Neural progenitor cell (in vitro differentiated cells): ENCODE measurements around the gene APOB. TPM values are rescaled to one million over a fixed set of nuclear protein-coding genes. Genes with fewer than 3 reads are reported as not detected.

Experiments used
- DNase-seq: peaks from one replicate; pipeline ENCODE4 v3.0.0-alpha.2; 2016; ENCODE audit warnings: low spot score
- H2AFZ ChIP-seq: fragments of 200-600 bp; sonication (generic); replicated peaks from 2 replicates; pipeline ENCODE4 v1.6.1; 2016; ENCODE audit warnings: antibody characterized with exemption
- H3F3A ChIP-seq: fragments of 200-600 bp; sonication (generic); 2 replicates; pipeline ENCODE4 v1.6.1; 2016; ENCODE audit warnings: antibody characterized with exemption, low read depth
- H3K27ac ChIP-seq: fragments of 200-600 bp; sonication (generic); 2 replicates; pipeline ENCODE4 v1.5.1; 2016; ENCODE audit warnings: mild to moderate bottlenecking
- H3K27me3 ChIP-seq: fragments of 200-600 bp; sonication (generic); 2 replicates; pipeline ENCODE4 v1.6.1; 2016; ENCODE audit warnings: mild to moderate bottlenecking, moderate library complexity
- H3K36me3 ChIP-seq: fragments of 200-600 bp; sonication (generic); 2 replicates; pipeline ENCODE4 v1.5.1; 2016
- H3K4me1 ChIP-seq: fragments of 200-600 bp; sonication (generic); 2 replicates; pipeline ENCODE4 v1.6.1; 2016; ENCODE audit warnings: mixed run types
- H3K4me2 ChIP-seq: fragments of 200-600 bp; sonication (generic); 2 replicates; pipeline ENCODE4 v1.6.1; 2016
- H3K4me3 ChIP-seq: fragments of 200-600 bp; sonication (generic); 2 replicates; pipeline ENCODE4 v1.5.1; 2016
- H3K79me2 ChIP-seq: fragments of 200-600 bp; sonication (generic); 2 replicates; pipeline ENCODE4 v1.6.1; 2016; ENCODE audit warnings: low read depth
- H3K9ac ChIP-seq: fragments of 200-600 bp; sonication (generic); 2 replicates; pipeline ENCODE4 v1.6.1; 2016
- H3K9me3 ChIP-seq: fragments of 200-600 bp; sonication (generic); 2 replicates; pipeline ENCODE4 v1.5.1; 2016; ENCODE audit warnings: low read depth
- H4K20me1 ChIP-seq: fragments of 200-600 bp; sonication (generic); 2 replicates; pipeline ENCODE4 v1.6.1; 2016; ENCODE audit warnings: low read depth
- H3K27ac Mint-ChIP-seq: 3 replicates; pipeline ENCODE4 v1.8.0; 2021; ENCODE audit warnings: mixed read lengths
- H3K27me3 Mint-ChIP-seq: 2 replicates; pipeline ENCODE4 v1.8.0; 2022; ENCODE audit warnings: low read depth, mild to moderate bottlenecking, inconsistent platforms, moderate library complexity, mixed read lengths; ENCODE audit not compliant: insufficient read depth
- H3K36me3 Mint-ChIP-seq: 3 replicates; pipeline ENCODE4 v1.8.0; 2021; ENCODE audit warnings: mixed read lengths
- H3K4me1 Mint-ChIP-seq: 3 replicates; pipeline ENCODE4 v1.8.0; 2021; ENCODE audit warnings: mixed read lengths
- H3K4me3 Mint-ChIP-seq: 3 replicates; pipeline ENCODE4 v1.8.0; 2021; ENCODE audit warnings: mild to moderate bottlenecking, moderate library complexity, mixed read lengths
- H3K9me3 Mint-ChIP-seq: 3 replicates; pipeline ENCODE4 v1.8.0; 2020; ENCODE audit warnings: mixed read lengths
- CTCF ChIP-seq: fragments of 200-600 bp; sonication (generic); IDR thresholded peaks from 2 replicates; pipeline ENCODE4 v1.5.1; 2017; ENCODE audit warnings: antibody characterized with exemption, mild to moderate bottlenecking
- EZH2 ChIP-seq: fragments of 200-600 bp; sonication (generic); IDR thresholded peaks from 2 replicates; pipeline ENCODE4 v1.6.1; 2017; ENCODE audit warnings: antibody characterized with exemption, mild to moderate bottlenecking, moderate library complexity
- EZH2phosphoT487 ChIP-seq: fragments of 200-600 bp; sonication (generic); IDR thresholded peaks from 2 replicates; pipeline ENCODE4 v1.6.1; 2017; ENCODE audit warnings: antibody characterized with exemption
- total RNA-seq: library from RNA; depleted of rRNA; stranded (reverse); fragments of >200 nt; gene quantifications from 2 replicates; pipeline ENCODE4 v1.2.3, GENCODE V29; 2015; ENCODE audit warnings: low replicate concordance

Gene APOB
- total RNA-seq, 1 donor from 2014 or later: 0.47 TPM

DNA sequence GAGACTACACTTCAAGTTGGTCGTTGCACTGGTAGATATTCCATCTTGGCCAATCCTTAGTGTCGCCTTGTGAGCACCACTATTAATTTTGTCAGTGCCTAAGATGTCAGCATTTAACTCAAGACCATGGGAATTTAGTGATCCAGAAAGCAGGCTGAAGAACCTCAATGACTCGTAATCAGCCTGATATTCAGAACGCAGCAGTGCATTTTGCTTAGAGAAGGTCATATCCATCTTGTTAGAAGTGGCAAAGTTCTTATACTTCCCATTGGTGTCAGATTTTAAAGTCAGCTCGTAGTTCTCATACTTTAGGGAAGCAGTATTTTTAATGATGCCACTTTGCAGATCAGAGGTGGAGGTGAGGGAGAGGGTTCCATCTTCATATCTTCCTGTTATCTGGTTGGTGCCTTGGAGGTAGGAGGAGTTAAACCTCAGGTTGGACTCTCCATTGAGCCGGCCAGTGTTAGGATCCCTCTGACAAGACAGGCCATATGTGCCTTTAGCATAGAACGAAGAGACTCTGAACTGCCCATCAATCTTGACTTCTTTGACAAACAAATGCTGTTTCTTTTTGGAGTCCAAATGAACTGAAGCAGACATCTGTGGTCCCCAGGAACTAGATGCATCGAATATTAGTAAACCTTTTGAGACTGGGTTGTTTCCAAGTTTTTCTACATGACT lies 31.9 kb downstream of the APOB start:
- no peak overlapping the region for H3K4me2 ChIP-seq
- no peaks in the 10 kb centered on the region for H3K79me2 ChIP-seq
- H3K4me1 Mint-ChIP-seq: no peaks in the 10 kb centered on the region

DNA sequence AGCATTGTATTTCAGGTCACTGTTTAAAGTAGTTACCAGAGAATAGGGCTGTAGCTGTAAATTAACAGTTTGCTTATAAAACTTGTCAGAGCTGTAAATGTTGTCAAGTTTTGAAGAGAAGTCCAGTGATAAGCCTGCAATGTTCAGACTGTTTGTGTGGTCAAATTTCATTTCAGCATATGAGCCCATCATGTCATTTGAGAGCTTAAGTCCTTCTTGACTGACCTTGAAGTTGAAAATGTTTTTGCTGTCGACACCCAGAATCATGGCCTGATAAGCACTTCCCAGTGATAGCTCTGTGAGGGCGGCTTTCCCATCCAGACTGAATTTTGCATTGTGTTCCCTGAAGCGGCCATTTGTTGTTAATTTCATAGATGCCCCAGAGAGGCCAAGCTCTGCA lies 32.4 kb downstream of the APOB start:
- Mint-ChIP-seq H3K36me3 (no peaks in the 10 kb centered on the region), H3K27ac (no peak overlapping the region), H3K4me1 (peaks cover 2% of the 10 kb centered on the region), H3K9me3 (peaks cover 2% of the 10 kb centered on the region), H3K4me3 (no peak overlapping the region), H3K27me3 (peaks cover 4% of the 10 kb centered on the region)
- Histone ChIP-seq H3K4me2 (no peak overlapping the region), H3K27me3 (no peaks in the 10 kb centered on the region), H3K36me3 (no peaks in the 10 kb centered on the region), H3K79me2 (no peaks in the 10 kb centered on the region), H2AFZ (no peak overlapping the region), H3K9ac (no peak overlapping the region), H3K4me1 (no peaks in the 10 kb centered on the region), H4K20me1 (no peaks in the 10 kb centered on the region), H3K27ac (no peak overlapping the region), H3K4me3 (no peak overlapping the region), H3K9me3 (no peaks in the 10 kb centered on the region), H3F3A (no peaks in the 10 kb centered on the region)
- DNase-seq: no peak
- no peak for TF ChIP-seq EZH2phosphoT487
- TF ChIP-seq EZH2: no peak
- TF ChIP-seq CTCF: no peak

More for the DNA sequence above, 31.9 kb downstream of the APOB start:
- H3K27ac Mint-ChIP-seq: no peak overlapping the region
- H3K27me3 ChIP-seq: no peaks in the 10 kb centered on the region
- no peaks in the 10 kb centered on the region for H3K4me1 ChIP-seq
- no peak overlapping the region for H2AFZ ChIP-seq
- H3K9ac ChIP-seq: no peak overlapping the region
- H3K27me3 Mint-ChIP-seq: peaks cover 4% of the 10 kb centered on the region
- no peak overlapping the region for H3K4me3 Mint-ChIP-seq
- no peaks in the 10 kb centered on the region for H3K36me3 Mint-ChIP-seq
- TF ChIP-seq EZH2 (no peak), EZH2phosphoT487 (no peak), CTCF (no peak)
- H3K27ac ChIP-seq: no peak overlapping the region
- no peaks in the 10 kb centered on the region for H3K9me3 ChIP-seq
- no peaks in the 10 kb centered on the region for H3F3A ChIP-seq
- no peak overlapping the region for H3K4me3 ChIP-seq
- H4K20me1 ChIP-seq: no peaks in the 10 kb centered on the region
- DNase-seq: no peak
- H3K9me3 Mint-ChIP-seq: peaks cover 2% of the 10 kb centered on the region
- H3K36me3 ChIP-seq: no peaks in the 10 kb centered on the region

DNA sequence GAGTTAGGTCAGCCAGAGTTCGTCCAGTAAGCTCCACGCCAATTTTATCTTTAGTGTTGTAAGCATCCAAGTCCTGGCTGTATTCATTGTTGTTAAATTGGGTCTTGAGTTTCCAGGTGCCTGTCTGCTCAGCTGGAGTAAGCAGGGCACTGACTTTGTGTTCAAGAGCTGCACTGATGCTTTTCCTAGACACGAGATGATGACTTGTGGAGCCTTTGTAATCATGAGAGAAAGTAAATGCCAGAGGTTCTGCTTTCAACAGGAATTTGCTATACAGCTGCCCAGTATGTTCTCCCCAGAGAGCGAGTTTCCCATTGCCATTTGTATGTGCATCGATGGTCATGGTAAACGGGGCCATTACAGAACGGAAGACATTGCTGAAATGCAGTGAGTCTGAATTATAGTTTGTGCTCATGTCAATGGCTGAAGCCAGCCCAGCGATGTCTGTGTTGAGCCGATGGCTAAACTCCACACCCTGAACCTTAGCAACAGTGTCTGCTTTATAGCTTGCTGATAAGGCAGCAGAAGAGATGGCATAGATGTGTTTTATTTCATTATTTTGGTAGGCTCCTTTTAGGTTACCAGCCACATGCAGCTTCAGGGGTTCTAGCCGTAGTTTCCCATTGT lies 32.9 kb downstream of the APOB start:
- no peak overlapping the region for H3K4me2 ChIP-seq
- no peaks in the 10 kb centered on the region for H3K27me3 ChIP-seq
- H3K27me3 Mint-ChIP-seq: peaks cover 4% of the 10 kb centered on the region
- H3K36me3 ChIP-seq: no peaks in the 10 kb centered on the region
- no peak for TF ChIP-seq EZH2
- TF ChIP-seq EZH2phosphoT487: no peak
- no peak for TF ChIP-seq CTCF
- H3K4me3 ChIP-seq: no peak overlapping the region
- H4K20me1 ChIP-seq: no peaks in the 10 kb centered on the region
- H3K9me3 Mint-ChIP-seq: peaks cover 2% of the 10 kb centered on the region
- no peak overlapping the region for H3K27ac ChIP-seq
- H3K4me1 ChIP-seq: no peaks in the 10 kb centered on the region
- no peak overlapping the region for H3K27ac Mint-ChIP-seq
- H3F3A ChIP-seq: no peaks in the 10 kb centered on the region
- H2AFZ ChIP-seq: no peak overlapping the region
- H3K4me3 Mint-ChIP-seq: no peak overlapping the region
- no peaks in the 10 kb centered on the region for H3K79me2 ChIP-seq
- H3K4me1 Mint-ChIP-seq: peaks cover 2% of the 10 kb centered on the region
- no peaks in the 10 kb centered on the region for H3K36me3 Mint-ChIP-seq
- no peak overlapping the region for H3K9ac ChIP-seq
- DNase-seq: no peak
- H3K9me3 ChIP-seq: no peaks in the 10 kb centered on the region
